HepG2 (cell line): Measurements from ENCODE around the gene HERC6. TPM values are rescaled to one million over a fixed set of nuclear protein-coding genes. Genes with fewer than 3 reads are reported as not detected.
A peak's percentile ranks its signal among the peaks of the same experiment; 100 is the strongest.

Experiments
- EEA1 ChIP-seq: sonication (generic); formaldehyde crosslinking; IDR thresholded peaks from 2 replicates; pipeline ENCODE4 v1.5.1; 2020; ENCODE audit warnings: mild to moderate bottlenecking, missing genetic modification reagents, borderline replicate concordance
- HOXA3 ChIP-seq: sonication (generic); formaldehyde crosslinking; IDR thresholded peaks from 2 replicates; pipeline ENCODE4 v1.5.0; 2020; ENCODE audit warnings: missing genetic modification reagents
- KLF13 ChIP-seq: sonication (generic); formaldehyde crosslinking; IDR thresholded peaks from 2 replicates; pipeline ENCODE4 v1.4.0; 2020; ENCODE audit warnings: mild to moderate bottlenecking, missing genetic modification reagents
- NFKB2 ChIP-seq: sonication (generic); formaldehyde crosslinking; IDR thresholded peaks from 2 replicates; pipeline ENCODE4 v1.4.0; 2020; ENCODE audit warnings: missing genetic modification reagents, borderline replicate concordance
- SP2 ChIP-seq: sonication (generic); formaldehyde crosslinking; IDR thresholded peaks from 2 replicates; pipeline ENCODE4 v1.5.1; 2020; ENCODE audit warnings: mild to moderate bottlenecking, missing genetic modification reagents
- SRF ChIP-seq: IDR thresholded peaks from 2 replicates; pipeline ENCODE4 v1.6.1; 2011; ENCODE audit warnings: mild to moderate bottlenecking, low read depth, low read length, moderate library complexity
- ZSCAN25 ChIP-seq: sonication (generic); formaldehyde crosslinking; IDR thresholded peaks from 2 replicates; pipeline ENCODE4 v1.8.0; 2022; ENCODE audit warnings: mild to moderate bottlenecking, missing genetic modification reagents
- polyA plus RNA-seq, 8 experiments: library from polyadenylated mRNA; depleted of rRNA in 3 of 8; stranded (reverse) in 7 of 8; unstranded in 1 of 8; fragments of >200 nt; fragmentation: Illumina TruSeq in 4 of 8; extraction: Trizol in 4 of 8; gene quantifications; 2 replicates each; pipeline versions ENCODE4 v1.2.1 to v1.2.3, GENCODE V29; 2011 to 2016; ENCODE audit warnings: low read depth in 4 of 8, missing spikeins in 1 of 8, mixed read lengths in 1 of 8; ENCODE audit not compliant: insufficient read depth in 1 of 8
- total RNA-seq, 5 experiments: library from RNA; depleted of rRNA; stranded (reverse); fragments of >200 nt; fragmentation: Illumina TruSeq; extraction: Trizol; gene quantifications; 2 replicates each; pipeline ENCODE4 v1.2.3, GENCODE V29; 2016; ENCODE audit warnings: low read depth in 1 of 5
- TF ChIP-seq, protein P1 (sequence below): sonication (generic); formaldehyde crosslinking; IDR thresholded peaks from 2 replicates; pipeline ENCODE4 v1.4.0; 2020; ENCODE audit warnings: missing genetic modification reagents
- TF ChIP-seq, protein P2 (sequence below): sonication (generic); formaldehyde crosslinking; IDR thresholded peaks from one replicate; pipeline ENCODE4 v1.5.1; 2020; ENCODE audit warnings: mild to moderate bottlenecking, missing genetic modification reagents; ENCODE audit errors: not compliant biosample characterization
- TF ChIP-seq, protein P3 (sequence below): IDR thresholded peaks from 2 replicates; pipeline ENCODE4 v1.6.1; 2016; ENCODE audit warnings: low read depth, borderline replicate concordance

The HERC6 gene
- total and polyA plus RNA-seq, 2 of the 13 experiments (the other 11 are each of a cell fraction or from before 2014, with no cell fraction given): 0.50 to 2.0 TPM

GRCh38 chr4:88378691-88379559 lies at the start of gene HERC6 (continued):
- TF ChIP-seq, protein P1, sequence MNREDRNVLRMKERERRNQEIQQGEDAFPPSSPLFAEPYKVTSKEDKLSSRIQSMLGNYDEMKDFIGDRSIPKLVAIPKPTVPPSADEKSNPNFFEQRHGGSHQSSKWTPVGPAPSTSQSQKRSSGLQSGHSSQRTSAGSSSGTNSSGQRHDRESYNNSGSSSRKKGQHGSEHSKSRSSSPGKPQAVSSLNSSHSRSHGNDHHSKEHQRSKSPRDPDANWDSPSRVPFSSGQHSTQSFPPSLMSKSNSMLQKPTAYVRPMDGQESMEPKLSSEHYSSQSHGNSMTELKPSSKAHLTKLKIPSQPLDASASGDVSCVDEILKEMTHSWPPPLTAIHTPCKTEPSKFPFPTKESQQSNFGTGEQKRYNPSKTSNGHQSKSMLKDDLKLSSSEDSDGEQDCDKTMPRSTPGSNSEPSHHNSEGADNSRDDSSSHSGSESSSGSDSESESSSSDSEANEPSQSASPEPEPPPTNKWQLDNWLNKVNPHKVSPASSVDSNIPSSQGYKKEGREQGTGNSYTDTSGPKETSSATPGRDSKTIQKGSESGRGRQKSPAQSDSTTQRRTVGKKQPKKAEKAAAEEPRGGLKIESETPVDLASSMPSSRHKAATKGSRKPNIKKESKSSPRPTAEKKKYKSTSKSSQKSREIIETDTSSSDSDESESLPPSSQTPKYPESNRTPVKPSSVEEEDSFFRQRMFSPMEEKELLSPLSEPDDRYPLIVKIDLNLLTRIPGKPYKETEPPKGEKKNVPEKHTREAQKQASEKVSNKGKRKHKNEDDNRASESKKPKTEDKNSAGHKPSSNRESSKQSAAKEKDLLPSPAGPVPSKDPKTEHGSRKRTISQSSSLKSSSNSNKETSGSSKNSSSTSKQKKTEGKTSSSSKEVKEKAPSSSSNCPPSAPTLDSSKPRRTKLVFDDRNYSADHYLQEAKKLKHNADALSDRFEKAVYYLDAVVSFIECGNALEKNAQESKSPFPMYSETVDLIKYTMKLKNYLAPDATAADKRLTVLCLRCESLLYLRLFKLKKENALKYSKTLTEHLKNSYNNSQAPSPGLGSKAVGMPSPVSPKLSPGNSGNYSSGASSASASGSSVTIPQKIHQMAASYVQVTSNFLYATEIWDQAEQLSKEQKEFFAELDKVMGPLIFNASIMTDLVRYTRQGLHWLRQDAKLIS: no peak
- TF ChIP-seq NFKB2 (no peak; the same call in 1 of the 2 replicates), SP2 (CRISPR knock-in tag) (no peak), EEA1 (CRISPR knock-in tag) (peak; percentile 80; the same call in 1 of the 2 replicates), KLF13 (CRISPR knock-in tag) (no peak), HOXA3 (CRISPR knock-in tag) (peak; percentile 34; the same call in 1 of the 2 replicates), SRF (no peak), ZSCAN25 (CRISPR knock-in tag) (no peak)
- TF ChIP-seq, protein P2, sequence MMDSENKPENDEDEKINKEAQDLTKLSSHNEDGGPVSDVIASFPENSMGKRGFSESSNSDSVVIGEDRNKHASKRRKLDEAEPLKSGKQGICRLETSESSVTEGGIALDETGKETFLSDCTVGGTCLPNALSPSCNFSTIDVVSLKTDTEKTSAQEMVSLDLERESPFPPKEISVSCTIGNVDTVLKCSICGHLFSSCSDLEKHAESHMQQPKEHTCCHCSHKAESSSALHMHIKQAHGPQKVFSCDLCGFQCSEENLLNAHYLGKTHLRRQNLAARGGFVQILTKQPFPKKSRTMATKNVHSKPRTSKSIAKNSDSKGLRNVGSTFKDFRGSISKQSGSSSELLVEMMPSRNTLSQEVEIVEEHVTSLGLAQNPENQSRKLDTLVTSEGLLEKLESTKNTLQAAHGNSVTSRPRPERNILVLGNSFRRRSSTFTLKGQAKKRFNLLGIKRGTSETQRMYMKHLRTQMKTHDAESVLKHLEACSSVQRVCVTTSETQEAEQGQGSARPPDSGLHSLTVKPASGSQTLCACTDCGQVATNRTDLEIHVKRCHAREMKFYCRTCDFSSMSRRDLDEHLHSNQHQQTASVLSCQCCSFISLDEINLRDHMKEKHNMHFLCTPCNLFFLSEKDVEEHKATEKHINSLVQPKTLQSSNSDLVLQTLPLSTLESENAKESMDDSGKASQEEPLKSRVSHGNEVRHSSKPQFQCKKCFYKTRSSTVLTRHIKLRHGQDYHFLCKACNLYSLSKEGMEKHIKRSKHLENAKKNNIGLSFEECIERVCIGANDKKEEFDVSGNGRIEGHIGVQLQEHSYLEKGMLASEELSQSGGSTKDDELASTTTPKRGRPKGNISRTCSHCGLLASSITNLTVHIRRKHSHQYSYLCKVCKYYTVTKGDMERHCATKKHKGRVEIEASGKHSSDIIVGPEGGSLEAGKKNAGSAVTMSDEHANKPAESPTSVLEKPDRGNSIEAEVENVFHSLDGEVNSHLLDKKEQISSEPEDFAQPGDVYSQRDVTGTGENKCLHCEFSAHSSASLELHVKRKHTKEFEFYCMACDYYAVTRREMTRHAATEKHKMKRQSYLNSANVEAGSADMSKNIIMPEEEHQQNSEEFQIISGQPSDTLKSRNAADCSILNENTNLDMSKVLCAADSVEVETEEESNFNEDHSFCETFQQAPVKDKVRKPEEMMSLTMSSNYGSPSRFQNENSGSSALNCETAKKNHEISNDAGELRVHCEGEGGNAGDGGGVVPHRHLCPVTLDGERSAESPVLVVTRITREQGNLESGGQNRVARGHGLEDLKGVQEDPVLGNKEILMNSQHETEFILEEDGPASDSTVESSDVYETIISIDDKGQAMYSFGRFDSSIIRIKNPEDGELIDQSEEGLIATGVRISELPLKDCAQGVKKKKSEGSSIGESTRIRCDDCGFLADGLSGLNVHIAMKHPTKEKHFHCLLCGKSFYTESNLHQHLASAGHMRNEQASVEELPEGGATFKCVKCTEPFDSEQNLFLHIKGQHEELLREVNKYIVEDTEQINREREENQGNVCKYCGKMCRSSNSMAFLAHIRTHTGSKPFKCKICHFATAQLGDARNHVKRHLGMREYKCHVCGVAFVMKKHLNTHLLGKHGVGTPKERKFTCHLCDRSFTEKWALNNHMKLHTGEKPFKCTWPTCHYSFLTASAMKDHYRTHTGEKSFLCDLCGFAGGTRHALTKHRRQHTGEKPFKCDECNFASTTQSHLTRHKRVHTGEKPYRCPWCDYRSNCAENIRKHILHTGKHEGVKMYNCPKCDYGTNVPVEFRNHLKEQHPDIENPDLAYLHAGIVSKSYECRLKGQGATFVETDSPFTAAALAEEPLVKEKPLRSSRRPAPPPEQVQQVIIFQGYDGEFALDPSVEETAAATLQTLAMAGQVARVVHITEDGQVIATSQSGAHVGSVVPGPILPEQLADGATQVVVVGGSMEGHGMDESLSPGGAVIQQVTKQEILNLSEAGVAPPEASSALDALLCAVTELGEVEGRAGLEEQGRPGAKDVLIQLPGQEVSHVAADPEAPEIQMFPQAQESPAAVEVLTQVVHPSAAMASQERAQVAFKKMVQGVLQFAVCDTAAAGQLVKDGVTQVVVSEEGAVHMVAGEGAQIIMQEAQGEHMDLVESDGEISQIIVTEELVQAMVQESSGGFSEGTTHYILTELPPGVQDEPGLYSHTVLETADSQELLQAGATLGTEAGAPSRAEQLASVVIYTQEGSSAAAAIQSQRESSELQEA: no peak
- TF ChIP-seq, protein P3, sequence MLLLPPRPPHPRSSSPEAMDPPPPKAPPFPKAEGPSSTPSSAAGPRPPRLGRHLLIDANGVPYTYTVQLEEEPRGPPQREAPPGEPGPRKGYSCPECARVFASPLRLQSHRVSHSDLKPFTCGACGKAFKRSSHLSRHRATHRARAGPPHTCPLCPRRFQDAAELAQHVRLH (CRISPR knock-in tag): no peak
